Measurements from ENCODE around the gene SLC25A34. TPM values are rescaled to one million over a fixed set of nuclear protein-coding genes. Genes with fewer than 3 reads are reported as not detected.

The SLC25A34 gene
- total RNA-seq, 1 experiment from 2014 or later = 1.1 TPM

DNA sequence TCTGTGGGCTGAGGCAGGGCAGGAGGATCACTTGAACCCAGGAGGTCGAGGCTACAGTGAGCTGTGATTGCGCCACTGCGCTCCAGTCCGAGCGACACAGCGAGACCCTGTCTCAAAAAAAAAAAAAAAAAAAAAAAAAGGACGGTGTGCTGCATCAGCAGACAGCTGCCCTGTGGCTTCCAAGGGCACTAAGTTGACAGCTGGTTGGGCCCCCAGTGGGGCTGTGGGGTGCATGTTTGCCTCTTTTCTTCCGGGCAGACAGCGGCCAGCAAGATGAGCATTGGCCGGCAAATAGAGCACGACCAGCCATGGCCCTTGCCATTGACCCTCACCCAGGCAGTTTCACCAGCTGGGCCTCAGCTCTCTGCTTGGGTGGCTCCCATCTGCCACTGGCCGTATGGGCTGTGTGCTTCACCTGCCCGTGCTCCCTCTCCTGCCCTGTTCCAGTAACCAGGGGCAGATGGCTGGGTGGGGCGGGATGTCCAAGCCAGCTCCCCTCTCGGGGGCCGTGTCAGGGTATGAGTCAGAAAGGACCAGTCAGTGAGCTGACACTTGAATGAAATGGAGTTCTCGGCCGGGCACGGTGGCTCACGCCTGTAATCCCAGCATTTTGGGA, 12.3 kb upstream of the SLC25A34 start (continued):
- TF ChIP-seq, protein P1, sequence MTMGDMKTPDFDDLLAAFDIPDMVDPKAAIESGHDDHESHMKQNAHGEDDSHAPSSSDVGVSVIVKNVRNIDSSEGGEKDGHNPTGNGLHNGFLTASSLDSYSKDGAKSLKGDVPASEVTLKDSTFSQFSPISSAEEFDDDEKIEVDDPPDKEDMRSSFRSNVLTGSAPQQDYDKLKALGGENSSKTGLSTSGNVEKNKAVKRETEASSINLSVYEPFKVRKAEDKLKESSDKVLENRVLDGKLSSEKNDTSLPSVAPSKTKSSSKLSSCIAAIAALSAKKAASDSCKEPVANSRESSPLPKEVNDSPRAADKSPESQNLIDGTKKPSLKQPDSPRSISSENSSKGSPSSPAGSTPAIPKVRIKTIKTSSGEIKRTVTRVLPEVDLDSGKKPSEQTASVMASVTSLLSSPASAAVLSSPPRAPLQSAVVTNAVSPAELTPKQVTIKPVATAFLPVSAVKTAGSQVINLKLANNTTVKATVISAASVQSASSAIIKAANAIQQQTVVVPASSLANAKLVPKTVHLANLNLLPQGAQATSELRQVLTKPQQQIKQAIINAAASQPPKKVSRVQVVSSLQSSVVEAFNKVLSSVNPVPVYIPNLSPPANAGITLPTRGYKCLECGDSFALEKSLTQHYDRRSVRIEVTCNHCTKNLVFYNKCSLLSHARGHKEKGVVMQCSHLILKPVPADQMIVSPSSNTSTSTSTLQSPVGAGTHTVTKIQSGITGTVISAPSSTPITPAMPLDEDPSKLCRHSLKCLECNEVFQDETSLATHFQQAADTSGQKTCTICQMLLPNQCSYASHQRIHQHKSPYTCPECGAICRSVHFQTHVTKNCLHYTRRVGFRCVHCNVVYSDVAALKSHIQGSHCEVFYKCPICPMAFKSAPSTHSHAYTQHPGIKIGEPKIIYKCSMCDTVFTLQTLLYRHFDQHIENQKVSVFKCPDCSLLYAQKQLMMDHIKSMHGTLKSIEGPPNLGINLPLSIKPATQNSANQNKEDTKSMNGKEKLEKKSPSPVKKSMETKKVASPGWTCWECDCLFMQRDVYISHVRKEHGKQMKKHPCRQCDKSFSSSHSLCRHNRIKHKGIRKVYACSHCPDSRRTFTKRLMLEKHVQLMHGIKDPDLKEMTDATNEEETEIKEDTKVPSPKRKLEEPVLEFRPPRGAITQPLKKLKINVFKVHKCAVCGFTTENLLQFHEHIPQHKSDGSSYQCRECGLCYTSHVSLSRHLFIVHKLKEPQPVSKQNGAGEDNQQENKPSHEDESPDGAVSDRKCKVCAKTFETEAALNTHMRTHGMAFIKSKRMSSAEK (CRISPR knock-in tag; IDR thresholded peaks at IDR 0.05; ENCODE audit: borderline replicate concordance) = no peak
- TF ChIP-seq, protein P2, sequence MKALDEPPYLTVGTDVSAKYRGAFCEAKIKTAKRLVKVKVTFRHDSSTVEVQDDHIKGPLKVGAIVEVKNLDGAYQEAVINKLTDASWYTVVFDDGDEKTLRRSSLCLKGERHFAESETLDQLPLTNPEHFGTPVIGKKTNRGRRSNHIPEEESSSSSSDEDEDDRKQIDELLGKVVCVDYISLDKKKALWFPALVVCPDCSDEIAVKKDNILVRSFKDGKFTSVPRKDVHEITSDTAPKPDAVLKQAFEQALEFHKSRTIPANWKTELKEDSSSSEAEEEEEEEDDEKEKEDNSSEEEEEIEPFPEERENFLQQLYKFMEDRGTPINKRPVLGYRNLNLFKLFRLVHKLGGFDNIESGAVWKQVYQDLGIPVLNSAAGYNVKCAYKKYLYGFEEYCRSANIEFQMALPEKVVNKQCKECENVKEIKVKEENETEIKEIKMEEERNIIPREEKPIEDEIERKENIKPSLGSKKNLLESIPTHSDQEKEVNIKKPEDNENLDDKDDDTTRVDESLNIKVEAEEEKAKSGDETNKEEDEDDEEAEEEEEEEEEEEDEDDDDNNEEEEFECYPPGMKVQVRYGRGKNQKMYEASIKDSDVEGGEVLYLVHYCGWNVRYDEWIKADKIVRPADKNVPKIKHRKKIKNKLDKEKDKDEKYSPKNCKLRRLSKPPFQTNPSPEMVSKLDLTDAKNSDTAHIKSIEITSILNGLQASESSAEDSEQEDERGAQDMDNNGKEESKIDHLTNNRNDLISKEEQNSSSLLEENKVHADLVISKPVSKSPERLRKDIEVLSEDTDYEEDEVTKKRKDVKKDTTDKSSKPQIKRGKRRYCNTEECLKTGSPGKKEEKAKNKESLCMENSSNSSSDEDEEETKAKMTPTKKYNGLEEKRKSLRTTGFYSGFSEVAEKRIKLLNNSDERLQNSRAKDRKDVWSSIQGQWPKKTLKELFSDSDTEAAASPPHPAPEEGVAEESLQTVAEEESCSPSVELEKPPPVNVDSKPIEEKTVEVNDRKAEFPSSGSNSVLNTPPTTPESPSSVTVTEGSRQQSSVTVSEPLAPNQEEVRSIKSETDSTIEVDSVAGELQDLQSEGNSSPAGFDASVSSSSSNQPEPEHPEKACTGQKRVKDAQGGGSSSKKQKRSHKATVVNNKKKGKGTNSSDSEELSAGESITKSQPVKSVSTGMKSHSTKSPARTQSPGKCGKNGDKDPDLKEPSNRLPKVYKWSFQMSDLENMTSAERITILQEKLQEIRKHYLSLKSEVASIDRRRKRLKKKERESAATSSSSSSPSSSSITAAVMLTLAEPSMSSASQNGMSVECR (CRISPR knock-in tag; IDR thresholded peaks at IDR 0.05; ENCODE audit: borderline replicate concordance) = no peak

DNA sequence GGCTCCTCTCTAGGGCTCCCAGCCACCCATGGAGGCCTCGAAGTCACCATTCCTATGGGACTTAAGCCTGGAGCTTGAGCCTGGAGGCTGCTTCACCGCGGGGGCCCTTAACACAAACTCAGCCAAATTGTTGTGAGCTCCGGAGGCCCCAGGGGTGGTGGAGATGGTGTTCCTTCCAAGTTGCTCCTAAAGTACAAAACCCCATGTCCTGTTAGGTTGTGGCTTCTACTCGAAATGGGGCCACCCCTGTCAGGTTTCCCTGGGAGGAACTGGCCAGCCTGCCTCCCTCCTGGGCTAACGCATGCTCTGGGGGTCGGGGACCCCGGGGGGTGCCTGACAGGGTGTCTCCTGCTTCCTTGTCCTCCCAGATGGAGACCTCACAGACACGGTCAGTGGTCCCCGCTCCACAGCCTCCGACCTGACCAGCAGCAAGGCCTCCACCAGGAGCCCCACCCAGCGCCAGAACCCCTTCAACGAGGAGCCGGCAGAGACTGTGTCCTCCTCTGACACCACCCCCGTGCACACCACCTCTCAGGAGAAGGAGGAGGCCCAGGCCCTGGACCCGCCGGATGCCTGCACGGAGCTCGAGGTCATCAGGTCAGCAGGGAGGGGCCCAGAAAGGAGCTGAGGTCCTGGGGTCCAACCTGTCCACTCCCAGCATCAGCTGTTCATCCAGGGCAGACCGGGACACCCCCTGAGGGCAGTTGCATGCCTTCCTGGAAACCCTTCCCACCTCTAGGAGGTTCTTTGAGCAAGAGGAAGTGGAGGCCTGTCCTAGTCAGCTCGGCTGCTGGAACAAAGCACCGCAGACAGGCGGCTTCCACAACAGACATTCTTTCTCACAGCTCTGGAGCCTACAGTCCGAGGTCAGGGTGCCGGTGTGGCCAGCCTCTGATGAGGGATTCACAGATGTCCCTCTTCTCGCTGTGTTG, 10.8 kb upstream of the SLC25A34 start:
- Mint-ChIP-seq H3K4me1 (no peaks in the 10 kb centered on the region), H3K27me3 (ENCODE audit: low read depth) (no peaks in the 10 kb centered on the region), H3K9me3 (no peaks in the 10 kb centered on the region), H3K4me3 (no peak overlapping the region), H3K27ac (no peak overlapping the region), H3K36me3 (peaks cover 23% of the 10 kb centered on the region)
- no peak for ATAC-seq
- ChIA-PET CTCF (interaction anchor here (0.8 to 3.4 kb wide), 2 partner anchors 16 to 77 kb away, joined by 3 to 15 read pairs; no protein-coding TSS in a partner anchor), POLR2A (no interaction called here)
- no peak for DNase-seq (ENCODE audit: low spot score)
- TF ChIP-seq TEAD4 (CRISPR knock-in tag; IDR thresholded peaks at IDR 0.05) (no peak), FOXK1 (CRISPR knock-in tag; IDR thresholded peaks at IDR 0.05) (no peak)

DNA sequence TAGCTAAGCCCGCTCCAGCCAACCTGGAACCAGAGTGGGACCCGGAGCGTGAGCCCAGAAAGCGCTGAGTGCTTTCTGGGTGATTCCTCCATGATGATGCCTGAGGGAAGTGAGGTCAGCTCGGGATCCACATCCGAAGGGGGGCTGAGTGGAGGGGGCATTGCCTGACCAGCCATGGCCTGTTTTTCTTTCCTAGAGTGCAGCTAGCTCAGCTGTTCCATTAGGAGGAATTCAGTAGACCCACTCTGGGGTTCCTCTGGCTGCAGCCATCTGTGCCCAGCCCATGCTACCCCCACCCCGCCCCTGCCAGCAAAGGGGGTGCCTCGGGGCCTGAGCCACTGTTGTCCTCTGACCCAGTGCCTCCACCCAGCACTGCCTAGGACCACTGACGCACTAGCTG, 9.6 kb upstream of the SLC25A34 start:
- Mint-ChIP-seq H3K27ac (no peak overlapping the region), H3K4me1 (no peaks in the 10 kb centered on the region), H3K27me3 (ENCODE audit: low read depth) (no peaks in the 10 kb centered on the region), H3K4me3 (no peak overlapping the region), H3K36me3 (peaks cover 23% of the 10 kb centered on the region), H3K9me3 (no peaks in the 10 kb centered on the region)
- ATAC-seq (no peak), DNase-seq (ENCODE audit: low spot score) (no peak)
- POLR2A ChIA-PET = no interaction called here
- CTCF ChIA-PET = interaction anchor here (0.8 kb wide), 1 partner anchor 76 kb away, joined by 3 read pairs; no protein-coding TSS in a partner anchor
- TF ChIP-seq, protein P3, sequence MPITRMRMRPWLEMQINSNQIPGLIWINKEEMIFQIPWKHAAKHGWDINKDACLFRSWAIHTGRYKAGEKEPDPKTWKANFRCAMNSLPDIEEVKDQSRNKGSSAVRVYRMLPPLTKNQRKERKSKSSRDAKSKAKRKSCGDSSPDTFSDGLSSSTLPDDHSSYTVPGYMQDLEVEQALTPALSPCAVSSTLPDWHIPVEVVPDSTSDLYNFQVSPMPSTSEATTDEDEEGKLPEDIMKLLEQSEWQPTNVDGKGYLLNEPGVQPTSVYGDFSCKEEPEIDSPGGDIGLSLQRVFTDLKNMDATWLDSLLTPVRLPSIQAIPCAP (CRISPR knock-in tag; IDR thresholded peaks at IDR 0.05) = no peak
- TF ChIP-seq, protein P4, sequence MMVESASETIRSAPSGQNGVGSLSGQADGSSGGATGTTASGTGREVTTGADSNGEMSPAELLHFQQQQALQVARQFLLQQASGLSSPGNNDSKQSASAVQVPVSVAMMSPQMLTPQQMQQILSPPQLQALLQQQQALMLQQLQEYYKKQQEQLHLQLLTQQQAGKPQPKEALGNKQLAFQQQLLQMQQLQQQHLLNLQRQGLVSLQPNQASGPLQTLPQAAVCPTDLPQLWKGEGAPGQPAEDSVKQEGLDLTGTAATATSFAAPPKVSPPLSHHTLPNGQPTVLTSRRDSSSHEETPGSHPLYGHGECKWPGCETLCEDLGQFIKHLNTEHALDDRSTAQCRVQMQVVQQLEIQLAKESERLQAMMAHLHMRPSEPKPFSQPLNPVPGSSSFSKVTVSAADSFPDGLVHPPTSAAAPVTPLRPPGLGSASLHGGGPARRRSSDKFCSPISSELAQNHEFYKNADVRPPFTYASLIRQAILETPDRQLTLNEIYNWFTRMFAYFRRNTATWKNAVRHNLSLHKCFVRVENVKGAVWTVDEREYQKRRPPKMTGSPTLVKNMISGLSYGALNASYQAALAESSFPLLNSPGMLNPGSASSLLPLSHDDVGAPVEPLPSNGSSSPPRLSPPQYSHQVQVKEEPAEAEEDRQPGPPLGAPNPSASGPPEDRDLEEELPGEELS (CRISPR knock-in tag; IDR thresholded peaks at IDR 0.05) = no peak
- TF ChIP-seq ZNF121 (CRISPR knock-in tag; IDR thresholded peaks at IDR 0.05) (no peak), TEAD4 (CRISPR knock-in tag; IDR thresholded peaks at IDR 0.05) (no peak), ZNF423 (CRISPR knock-in tag; IDR thresholded peaks at IDR 0.05) (no peak), SMAD4 (CRISPR knock-in tag; IDR thresholded peaks at IDR 0.05) (no peak), NFATC4 (CRISPR knock-in tag; IDR thresholded peaks at IDR 0.05) (no peak), JUN (CRISPR knock-in tag; IDR thresholded peaks at IDR 0.05) (no peak), ZNF671 (CRISPR knock-in tag; IDR thresholded peaks at IDR 0.05) (no peak), JAZF1 (CRISPR knock-in tag; IDR thresholded peaks at IDR 0.05) (no peak)
- TF ChIP-seq, protein P5, sequence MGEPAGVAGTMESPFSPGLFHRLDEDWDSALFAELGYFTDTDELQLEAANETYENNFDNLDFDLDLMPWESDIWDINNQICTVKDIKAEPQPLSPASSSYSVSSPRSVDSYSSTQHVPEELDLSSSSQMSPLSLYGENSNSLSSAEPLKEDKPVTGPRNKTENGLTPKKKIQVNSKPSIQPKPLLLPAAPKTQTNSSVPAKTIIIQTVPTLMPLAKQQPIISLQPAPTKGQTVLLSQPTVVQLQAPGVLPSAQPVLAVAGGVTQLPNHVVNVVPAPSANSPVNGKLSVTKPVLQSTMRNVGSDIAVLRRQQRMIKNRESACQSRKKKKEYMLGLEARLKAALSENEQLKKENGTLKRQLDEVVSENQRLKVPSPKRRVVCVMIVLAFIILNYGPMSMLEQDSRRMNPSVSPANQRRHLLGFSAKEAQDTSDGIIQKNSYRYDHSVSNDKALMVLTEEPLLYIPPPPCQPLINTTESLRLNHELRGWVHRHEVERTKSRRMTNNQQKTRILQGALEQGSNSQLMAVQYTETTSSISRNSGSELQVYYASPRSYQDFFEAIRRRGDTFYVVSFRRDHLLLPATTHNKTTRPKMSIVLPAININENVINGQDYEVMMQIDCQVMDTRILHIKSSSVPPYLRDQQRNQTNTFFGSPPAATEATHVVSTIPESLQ (CRISPR knock-in tag; IDR thresholded peaks at IDR 0.05) = no peak
- TF ChIP-seq, protein P6, sequence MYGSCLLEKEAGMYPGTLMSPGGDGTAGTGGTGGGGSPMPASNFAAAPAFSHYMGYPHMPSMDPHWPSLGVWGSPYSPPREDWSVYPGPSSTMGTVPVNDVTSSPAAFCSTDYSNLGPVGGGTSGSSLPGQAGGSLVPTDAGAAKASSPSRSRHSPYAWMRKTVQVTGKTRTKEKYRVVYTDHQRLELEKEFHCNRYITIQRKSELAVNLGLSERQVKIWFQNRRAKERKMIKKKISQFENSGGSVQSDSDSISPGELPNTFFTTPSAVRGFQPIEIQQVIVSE (CRISPR knock-in tag; IDR thresholded peaks at IDR 0.05; ENCODE audit: borderline replicate concordance) = no peak
- TF ChIP-seq, protein P7, sequence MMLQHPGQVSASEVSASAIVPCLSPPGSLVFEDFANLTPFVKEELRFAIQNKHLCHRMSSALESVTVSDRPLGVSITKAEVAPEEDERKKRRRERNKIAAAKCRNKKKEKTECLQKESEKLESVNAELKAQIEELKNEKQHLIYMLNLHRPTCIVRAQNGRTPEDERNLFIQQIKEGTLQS (CRISPR knock-in tag; conservative IDR thresholded peaks at IDR 0.05) = no peak

Data from WTC11 (cell line).